GM12874 (cell line): ENCODE data around the gene DNAJC15.

Experiments used
- CTCF ChIP-seq: IDR thresholded peaks from 2 replicates; pipeline ENCODE4 v1.5.1; 2011; ENCODE audit warnings: low read depth, mild to moderate bottlenecking, control low read depth, low read length, moderate library complexity; ENCODE audit not compliant: insufficient read depth

The DNAJC15 gene

GRCh38 chr13:43074824-43075510 is 51.6 kb downstream of the DNAJC15 start:
- TF ChIP-seq CTCF, result no peak

GRCh38 chr13:43077046-43077445 is 53.7 kb downstream of the DNAJC15 start:
- TF ChIP-seq CTCF, result no peak

GRCh38 chr13:43077461-43077860 is 54.1 kb downstream of the DNAJC15 start:
- TF ChIP-seq CTCF, result no peak

- TF ChIP-seq CTCF, result no peak
These were observed 54.5 kb downstream of the DNAJC15 start for GRCh38 chr13:43077906-43078305.

GRCh38 chr13:43078399-43078798 is 55.0 kb downstream of the DNAJC15 start:
- no peak for TF ChIP-seq CTCF

- no peak for TF ChIP-seq CTCF
These were observed 56.1 kb downstream of the DNAJC15 start for GRCh38 chr13:43079392-43079931.

GRCh38 chr13:43080199-43080598 is 56.8 kb downstream of the DNAJC15 start:
- no peak for TF ChIP-seq CTCF
